ENCODE results near the gene TRAPPC14. TPM values are rescaled to one million over a fixed set of nuclear protein-coding genes. Genes with fewer than 3 reads are reported as not detected.
"Not testable (repeated sequence)": the region's sequence is repeated elsewhere in the genome, so short reads cannot be mapped to it uniquely, and the experiment has no call there.

The TRAPPC14 gene
- total and polyA plus RNA-seq, 4 donors, result 2.8 to 9.7 (median 5.2) TPM

- Histone ChIP-seq H3K4me1 (ENCODE audit: control insufficient read depth in 4 of 4, insufficient read depth in 4 of 4, low read length in 3 of 4) (peaks cover 1 to 22% (median 12%) of the 10 kb centered on the region in 4 donors), H3K27ac (ENCODE audit: low read depth in 1 of 2, low read length in 2 of 2) (no peak overlapping the region), H3K36me3 (ENCODE audit: control insufficient read depth in 4 of 4, insufficient read depth in 3 of 4, low read depth in 1 of 4, low read length in 3 of 4) (no peaks in the 10 kb centered on the region), H3K27me3 (ENCODE audit: control insufficient read depth in 4 of 4, insufficient read depth in 4 of 4, low read length in 3 of 4) (no peaks in the 10 kb centered on the region), H3K4me3 (ENCODE audit: low read depth in 1 of 3, low read length in 3 of 3) (no peak overlapping the region), H3K9ac (ENCODE audit: low read depth in 1 of 2, low read length in 2 of 2) (no peak overlapping the region), H3K9me3 (ENCODE audit: control insufficient read depth in 4 of 4, low read length in 3 of 4) (no peaks in the 10 kb centered on the region)
- 91% methylated on average over 9 of the region's 9 CpGs for WGBS
- no peak for DNase-seq (ENCODE audit: low spot score)
- no peak for TF ChIP-seq FOXA2 (IDR thresholded peaks at IDR 0.05)
- TF ChIP-seq REST (IDR thresholded peaks at IDR 0.05), result no peak
- no peak for TF ChIP-seq NR2F2 (IDR thresholded peaks at IDR 0.05)
- TF ChIP-seq CTCF (IDR thresholded peaks at IDR 0.05; ENCODE audit: low read depth, low read length, missing input control), result no peak
- TF ChIP-seq HNF4A (conservative IDR thresholded peaks at IDR 0.05), result no peak
- no peak for TF ChIP-seq JUND (IDR thresholded peaks at IDR 0.05)
- TF ChIP-seq MAX (IDR thresholded peaks at IDR 0.05), result no peak
Observed at GRCh38 chr7:100204454-100204853, 45.9 kb upstream of the TRAPPC14 start.

GRCh38 chr7:100200693-100201092, 42.2 kb upstream of the TRAPPC14 start:
- TF ChIP-seq SP1 (IDR thresholded peaks at IDR 0.05) (peak; percentile 66), HNF4A (conservative IDR thresholded peaks at IDR 0.05) (peak; percentile 77 to 87), JUND (IDR thresholded peaks at IDR 0.05) (no peak), EGR1 (IDR thresholded peaks at IDR 0.05; ENCODE audit: low read depth in 2 of 2) (no peak), HNF4G (IDR thresholded peaks at IDR 0.05) (peak; percentile 68), RAD21 (IDR thresholded peaks at IDR 0.05) (peak in 1 of 2 donors; percentile 6)

GRCh38 chr7:100198266-100198665, 39.7 kb upstream of the TRAPPC14 start:
- no peak overlapping the region for H3K27ac ChIP-seq (ENCODE audit: low read depth in 1 of 2, low read length in 2 of 2)
- DNase-seq (ENCODE audit: low spot score), result no peak
- no peak overlapping the region for H3K4me3 ChIP-seq (ENCODE audit: low read depth in 1 of 3, low read length in 3 of 3)
- no peaks in the 10 kb centered on the region for H3K36me3 ChIP-seq (ENCODE audit: control insufficient read depth in 4 of 4, insufficient read depth in 3 of 4, low read depth in 1 of 4, low read length in 3 of 4)
- H3K9ac ChIP-seq (ENCODE audit: low read depth in 1 of 2, low read length in 2 of 2), result no peak overlapping the region
- WGBS, result 97% methylated on average over 10 of the region's 10 CpGs
- TF ChIP-seq EGR1 (IDR thresholded peaks at IDR 0.05; ENCODE audit: low read depth in 2 of 2), result no peak
- TF ChIP-seq YY1 (IDR thresholded peaks at IDR 0.05), result no peak
- TF ChIP-seq ZBTB33 (IDR thresholded peaks at IDR 0.05), result no peak
- no peak for TF ChIP-seq TAF1 (conservative IDR thresholded peaks at IDR 0.05)
- no peak for TF ChIP-seq GABPA (IDR thresholded peaks at IDR 0.05 in 1 of 2, conservative IDR thresholded peaks at IDR 0.05 in 1 of 2)
- TF ChIP-seq NR2F2 (IDR thresholded peaks at IDR 0.05), result no peak
- no peak for TF ChIP-seq SP1 (IDR thresholded peaks at IDR 0.05)
- H3K4me1 ChIP-seq (ENCODE audit: control insufficient read depth in 4 of 4, insufficient read depth in 4 of 4, low read length in 3 of 4), result peaks cover 0 to 11% (median 6%) of the 10 kb centered on the region in 4 donors
- H3K27me3 ChIP-seq (ENCODE audit: control insufficient read depth in 4 of 4, insufficient read depth in 4 of 4, low read length in 3 of 4), result no peaks in the 10 kb centered on the region
- no peaks in the 10 kb centered on the region for H3K9me3 ChIP-seq (ENCODE audit: control insufficient read depth in 4 of 4, low read length in 3 of 4)

More at GRCh38 chr7:100200693-100201092, 42.2 kb upstream of the TRAPPC14 start:
- DNase-seq (ENCODE audit: low spot score), result no peak
- H3K27me3 ChIP-seq (ENCODE audit: control insufficient read depth in 4 of 4, insufficient read depth in 4 of 4, low read length in 3 of 4), result no peaks in the 10 kb centered on the region
- peaks cover 0 to 11% (median 6%) of the 10 kb centered on the region in 4 donors for H3K4me1 ChIP-seq (ENCODE audit: control insufficient read depth in 4 of 4, insufficient read depth in 4 of 4, low read length in 3 of 4)
- H3K9me3 ChIP-seq (ENCODE audit: control insufficient read depth in 4 of 4, low read length in 3 of 4), result no peaks in the 10 kb centered on the region
- WGBS, result 41% methylated on average over 11 of the region's 11 CpGs
- H3K9ac ChIP-seq (ENCODE audit: low read depth in 1 of 2, low read length in 2 of 2), result no peak overlapping the region
- no peak overlapping the region for H3K27ac ChIP-seq (ENCODE audit: low read depth in 1 of 2, low read length in 2 of 2)
- no peak overlapping the region for H3K4me3 ChIP-seq (ENCODE audit: low read depth in 1 of 3, low read length in 3 of 3)
- H3K36me3 ChIP-seq (ENCODE audit: control insufficient read depth in 4 of 4, insufficient read depth in 3 of 4, low read depth in 1 of 4, low read length in 3 of 4), result no peaks in the 10 kb centered on the region

GRCh38 chr7:100195901-100196322, 37.4 kb upstream of the TRAPPC14 start:
- not testable (repeated sequence) for H3K9me3 ChIP-seq (ENCODE audit: control insufficient read depth in 4 of 4, low read length in 3 of 4); H3K27ac ChIP-seq (ENCODE audit: low read depth in 1 of 2, low read length in 2 of 2); H3K9ac ChIP-seq (ENCODE audit: low read depth in 1 of 2, low read length in 2 of 2); H3K36me3 ChIP-seq (ENCODE audit: control insufficient read depth in 4 of 4, insufficient read depth in 3 of 4, low read depth in 1 of 4, low read length in 3 of 4); DNase-seq (ENCODE audit: low spot score); H3K27me3 ChIP-seq (ENCODE audit: control insufficient read depth in 4 of 4, insufficient read depth in 4 of 4, low read length in 3 of 4); H3K4me1 ChIP-seq (ENCODE audit: control insufficient read depth in 4 of 4, insufficient read depth in 4 of 4, low read length in 3 of 4); H3K4me3 ChIP-seq (ENCODE audit: low read depth in 1 of 3, low read length in 3 of 3)
- WGBS, result 98% methylated on average over 6 of the region's 6 CpGs

All from liver (tissue), 9 donors.